ENCODE data around the gene CEP162.

DNA sequence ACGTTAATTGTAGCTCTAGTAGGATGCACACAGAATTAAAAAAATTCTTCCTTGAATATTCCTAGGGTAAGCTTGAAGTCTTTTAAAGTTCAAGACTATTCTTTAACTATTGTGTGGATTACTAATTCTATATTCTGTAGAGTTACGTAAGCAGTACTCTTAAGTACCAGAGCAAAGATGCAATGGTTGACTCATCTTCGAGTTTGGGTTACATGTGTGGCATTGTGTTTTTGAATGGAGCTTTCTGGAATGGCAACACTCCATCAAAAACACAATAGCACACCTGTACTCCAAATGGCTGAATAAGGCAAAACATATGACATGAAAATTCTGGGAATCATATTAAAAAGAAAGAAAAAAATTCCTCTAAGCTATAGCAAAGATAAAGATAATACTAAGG lies 33.5 kb upstream of the CEP162 start:
- no peak for TF ChIP-seq FOS (IDR thresholded peaks at IDR 0.05; ENCODE audit: borderline replicate concordance, extremely low read depth, insufficient read length)
- no peak for TF ChIP-seq YY1 (IDR thresholded peaks at IDR 0.05; ENCODE audit: low read depth, low read length)
- TF ChIP-seq POLR2A (IDR thresholded peaks at IDR 0.05; ENCODE audit: low read depth, low read length): no peak
- TF ChIP-seq, protein P1, sequence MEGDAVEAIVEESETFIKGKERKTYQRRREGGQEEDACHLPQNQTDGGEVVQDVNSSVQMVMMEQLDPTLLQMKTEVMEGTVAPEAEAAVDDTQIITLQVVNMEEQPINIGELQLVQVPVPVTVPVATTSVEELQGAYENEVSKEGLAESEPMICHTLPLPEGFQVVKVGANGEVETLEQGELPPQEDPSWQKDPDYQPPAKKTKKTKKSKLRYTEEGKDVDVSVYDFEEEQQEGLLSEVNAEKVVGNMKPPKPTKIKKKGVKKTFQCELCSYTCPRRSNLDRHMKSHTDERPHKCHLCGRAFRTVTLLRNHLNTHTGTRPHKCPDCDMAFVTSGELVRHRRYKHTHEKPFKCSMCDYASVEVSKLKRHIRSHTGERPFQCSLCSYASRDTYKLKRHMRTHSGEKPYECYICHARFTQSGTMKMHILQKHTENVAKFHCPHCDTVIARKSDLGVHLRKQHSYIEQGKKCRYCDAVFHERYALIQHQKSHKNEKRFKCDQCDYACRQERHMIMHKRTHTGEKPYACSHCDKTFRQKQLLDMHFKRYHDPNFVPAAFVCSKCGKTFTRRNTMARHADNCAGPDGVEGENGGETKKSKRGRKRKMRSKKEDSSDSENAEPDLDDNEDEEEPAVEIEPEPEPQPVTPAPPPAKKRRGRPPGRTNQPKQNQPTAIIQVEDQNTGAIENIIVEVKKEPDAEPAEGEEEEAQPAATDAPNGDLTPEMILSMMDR (IDR thresholded peaks at IDR 0.05 in 2 of 3, conservative IDR thresholded peaks at IDR 0.05 in 1 of 3; ENCODE audit: control insufficient read depth in 2 of 3, extremely low read depth in 1 of 3, insufficient read depth in 1 of 3, low read depth in 3 of 3, low read length in 3 of 3): no peak
- TF ChIP-seq SIX5 (IDR thresholded peaks at IDR 0.05; ENCODE audit: low read depth, low read length, severe bottlenecking): no peak
- TF ChIP-seq EP300 (IDR thresholded peaks at IDR 0.05; ENCODE audit: borderline replicate concordance in 1 of 2, control insufficient read depth in 1 of 2, low read depth in 2 of 2, low read length in 2 of 2): no peak
- no peak for TF ChIP-seq POLR2AphosphoS5 (IDR thresholded peaks at IDR 0.05; ENCODE audit: low read length)
- no peak for TF ChIP-seq HCFC1 (IDR thresholded peaks at IDR 0.05; ENCODE audit: low read length)
- TF ChIP-seq ZNF384 (IDR thresholded peaks at IDR 0.05; ENCODE audit: borderline replicate concordance, low read depth, low read length): no peak
- no peak for TF ChIP-seq SIN3A (IDR thresholded peaks at IDR 0.05; ENCODE audit: low read depth, low read length)
- TF ChIP-seq STAT3 (IDR thresholded peaks at IDR 0.05; ENCODE audit: low read depth, low read length): no peak
- TF ChIP-seq, protein P2, sequence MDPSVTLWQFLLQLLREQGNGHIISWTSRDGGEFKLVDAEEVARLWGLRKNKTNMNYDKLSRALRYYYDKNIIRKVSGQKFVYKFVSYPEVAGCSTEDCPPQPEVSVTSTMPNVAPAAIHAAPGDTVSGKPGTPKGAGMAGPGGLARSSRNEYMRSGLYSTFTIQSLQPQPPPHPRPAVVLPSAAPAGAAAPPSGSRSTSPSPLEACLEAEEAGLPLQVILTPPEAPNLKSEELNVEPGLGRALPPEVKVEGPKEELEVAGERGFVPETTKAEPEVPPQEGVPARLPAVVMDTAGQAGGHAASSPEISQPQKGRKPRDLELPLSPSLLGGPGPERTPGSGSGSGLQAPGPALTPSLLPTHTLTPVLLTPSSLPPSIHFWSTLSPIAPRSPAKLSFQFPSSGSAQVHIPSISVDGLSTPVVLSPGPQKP (IDR thresholded peaks at IDR 0.05; ENCODE audit: low read depth, low read length): no peak
- TF ChIP-seq ETV6 (conservative IDR thresholded peaks at IDR 0.05 in 1 of 2, IDR thresholded peaks at IDR 0.05 in 1 of 2; ENCODE audit: borderline replicate concordance in 1 of 2, low read depth in 1 of 2): no peak
- TF ChIP-seq TAF1 (IDR thresholded peaks at IDR 0.05; ENCODE audit: borderline replicate concordance, low read depth, low read length): no peak
